SK-MEL-5 (cell line): ENCODE data around the gene PPEF1. TPM values are rescaled to one million over a fixed set of nuclear protein-coding genes. Genes with fewer than 3 reads are reported as not detected.
"Not testable (repeated sequence)": the region's sequence is repeated elsewhere in the genome, so short reads cannot be mapped to it uniquely, and the experiment has no call there.

Experiments used
- DNase-seq: peaks from one replicate; pipeline ENCODE4 v3.0.0-alpha.2; 2016; ENCODE audit warnings: low read depth, low spot score
- in situ Hi-C: cut with HindIII; loops from 2 replicates; pipeline ENCODE4 v1.10.0; 2016; ENCODE audit warnings: low sequenced_read_pairs, high pct_unique_total_duplicates, low pct_unique_long_range_greater_than_20kb
- total RNA-seq: library from RNA; depleted of rRNA; stranded (reverse); fragments of >200 nt; shearing (Covaris generic); gene quantifications from 2 replicates; pipeline ENCODE4 v1.2.3, GENCODE V29; 2014

Gene PPEF1
- total RNA-seq, 1 experiment from 2014 or later = 5.0 TPM

- in situ Hi-C loops = no loop called here
- no peak for DNase-seq
These were observed 8.5 kb upstream of the PPEF1 start for GRCh38 chrX:18698737-18699650.

- in situ Hi-C loops = no loop called here
- no peak for DNase-seq
These were observed 5.7 kb upstream of the PPEF1 start for GRCh38 chrX:18701621-18702361.

GRCh38 chrX:18702362-18703195 is 4.9 kb upstream of the PPEF1 start:
- in situ Hi-C loops = no loop called here

GRCh38 chrX:18709833-18710232 is 2.4 kb downstream of the PPEF1 start:
- DNase-seq = peak; percentile 2
- in situ Hi-C loops = no loop called here

More at GRCh38 chrX:18702362-18703195, 4.9 kb upstream of the PPEF1 start:
- no peak for DNase-seq

- DNase-seq = no peak
- in situ Hi-C loops = no loop called here
These were observed 7.5 kb downstream of the PPEF1 start for GRCh38 chrX:18714910-18715309.

- no peak for DNase-seq
- in situ Hi-C loops = no loop called here
These were observed 12.4 kb downstream of the PPEF1 start for GRCh38 chrX:18719852-18720251.

- in situ Hi-C loops = no loop called here
- peak; percentile 69 for DNase-seq
These were observed 14.4 kb downstream of the PPEF1 start for GRCh38 chrX:18721683-18722499.

GRCh38 chrX:18722500-18723071 is 15.1 kb downstream of the PPEF1 start:
- DNase-seq = no peak
- in situ Hi-C loops = no loop called here

- no peak for DNase-seq
- in situ Hi-C loops = no loop called here
These were observed 18.0 kb downstream of the PPEF1 start for GRCh38 chrX:18725310-18725943.

- DNase-seq = no peak
- in situ Hi-C loops = no loop called here
These were observed 25.8 kb downstream of the PPEF1 start for GRCh38 chrX:18733287-18733686.

- DNase-seq, in situ Hi-C loops: not testable (repeated sequence)
These were observed 32.2 kb downstream of the PPEF1 start for GRCh38 chrX:18739609-18740008.

- DNase-seq = no peak
These were observed 41.1 kb downstream of the PPEF1 start for GRCh38 chrX:18748499-18748898.

GRCh38 chrX:18753631-18754030 is 46.2 kb downstream of the PPEF1 start:
- in situ Hi-C loops = no loop called here
- no peak for DNase-seq

More at GRCh38 chrX:18748499-18748898, 41.1 kb downstream of the PPEF1 start:
- in situ Hi-C loops = no loop called here

GRCh38 chrX:18755651-18756050 is 48.2 kb downstream of the PPEF1 start:
- in situ Hi-C loops = no loop called here
- DNase-seq = no peak

- in situ Hi-C loops = no loop called here
- no peak for DNase-seq
These were observed 50.8 kb downstream of the PPEF1 start for GRCh38 chrX:18757956-18758932.
